A673 (cell line): ENCODE measurements around the gene CLDN7. TPM values are rescaled to one million over a fixed set of nuclear protein-coding genes. Genes with fewer than 3 reads are reported as not detected.

ENCODE experiments used
- BruUV-seq: library from RNA; stranded (reverse); fragments of 400-500 nt; replicated peaks from 2 replicates; lab custom pipeline; 2021; lab: Mats Ljungman, UMichigan
- CTCF ChIA-PET: fragments of 300-600 bp; sonication (Branson Sonifier 250); formaldehyde crosslinking; loops from one replicate; lab custom pipeline; 2022; ENCODE audit warnings: antibody characterized with exemption; lab: Charles Lee
- POLR2A ChIA-PET: fragments of 300-600 bp; sonication (Branson Sonifier 250); formaldehyde crosslinking; loops from one replicate; lab custom pipeline; 2022; ENCODE audit warnings: antibody characterized with exemption; ENCODE audit not compliant: low non-redundant PET; lab: Charles Lee
- DNase-seq: peaks from one replicate; pipeline ENCODE4 v3.0.0-alpha.2; 2015; ENCODE audit warnings: low spot score
- H3K27ac ChIP-seq: fragments of 200-600 bp; sonication (generic); 2 replicates; pipeline ENCODE4 v1.5.1; 2016; ENCODE audit warnings: mixed run types, low read depth, mild to moderate bottlenecking, mixed read lengths, antibody characterized with exemption, low read length; ENCODE audit not compliant: poor library complexity, severe bottlenecking
- H3K27me3 ChIP-seq: fragments of 200-600 bp; sonication (generic); replicated peaks from 2 replicates; pipeline ENCODE4 v1.6.1; 2017; ENCODE audit warnings: mixed run types, low read depth, mild to moderate bottlenecking, mixed read lengths, antibody characterized with exemption, low read length; ENCODE audit not compliant: insufficient read depth, poor library complexity
- H3K36me3 ChIP-seq: fragments of 200-600 bp; sonication (generic); 2 replicates; pipeline ENCODE4 v1.6.1; 2016; ENCODE audit warnings: mixed run types, mild to moderate bottlenecking, mixed read lengths, antibody characterized with exemption, low read length; ENCODE audit not compliant: insufficient read depth, poor library complexity, severe bottlenecking
- H3K4me1 ChIP-seq: fragments of 200-600 bp; sonication (generic); 2 replicates; pipeline ENCODE4 v1.6.1; 2017; ENCODE audit warnings: mixed run types, mild to moderate bottlenecking, mixed read lengths, antibody characterized with exemption, low read length; ENCODE audit not compliant: insufficient read depth, poor library complexity, severe bottlenecking
- H3K4me3 ChIP-seq: fragments of 200-600 bp; sonication (generic); 2 replicates; pipeline ENCODE4 v1.5.1; 2016; ENCODE audit warnings: low read depth, mixed run types, mild to moderate bottlenecking, mixed read lengths, low read length; ENCODE audit not compliant: poor library complexity, severe bottlenecking
- H3K9me3 ChIP-seq: fragments of 200-600 bp; sonication (generic); 2 replicates; pipeline ENCODE4 v1.6.1; 2016; ENCODE audit warnings: mixed run types, low read depth, mild to moderate bottlenecking, mixed read lengths, antibody characterized with exemption, low read length; ENCODE audit not compliant: poor library complexity, severe bottlenecking
- EZH2 ChIP-seq: fragments of 200-600 bp; sonication (generic); IDR thresholded peaks from 2 replicates; pipeline ENCODE4 v1.6.1; 2017; ENCODE audit warnings: borderline replicate concordance, low read depth, mild to moderate bottlenecking, mixed read lengths, antibody characterized with exemption, low read length; ENCODE audit not compliant: poor library complexity, severe bottlenecking
- intact Hi-C: fragments of 100-400 bp; cut with micrococcal nuclease; formaldehyde crosslinking; loops from one replicate; pipeline ENCODE4 v1.10.0; 2022; ENCODE audit not compliant: unreplicated experiment
- total RNA-seq: library from RNA; stranded (reverse); gene quantifications from 2 replicates; pipeline ENCODE4 v1.2.3, GENCODE V29; 2021
- TF ChIP-seq, protein P1 (sequence below): fragments of 300-800, 200-600 bp; sonication (generic); conservative IDR thresholded peaks from 2 replicates; pipeline ENCODE4 v1.5.1; 2017; ENCODE audit warnings: low read depth, mild to moderate bottlenecking, antibody characterized with exemption, low read length, moderate library complexity, mixed read lengths

CLDN7 gene
- total RNA-seq, 1 experiment from 2014 or later, result not detected

DNA sequence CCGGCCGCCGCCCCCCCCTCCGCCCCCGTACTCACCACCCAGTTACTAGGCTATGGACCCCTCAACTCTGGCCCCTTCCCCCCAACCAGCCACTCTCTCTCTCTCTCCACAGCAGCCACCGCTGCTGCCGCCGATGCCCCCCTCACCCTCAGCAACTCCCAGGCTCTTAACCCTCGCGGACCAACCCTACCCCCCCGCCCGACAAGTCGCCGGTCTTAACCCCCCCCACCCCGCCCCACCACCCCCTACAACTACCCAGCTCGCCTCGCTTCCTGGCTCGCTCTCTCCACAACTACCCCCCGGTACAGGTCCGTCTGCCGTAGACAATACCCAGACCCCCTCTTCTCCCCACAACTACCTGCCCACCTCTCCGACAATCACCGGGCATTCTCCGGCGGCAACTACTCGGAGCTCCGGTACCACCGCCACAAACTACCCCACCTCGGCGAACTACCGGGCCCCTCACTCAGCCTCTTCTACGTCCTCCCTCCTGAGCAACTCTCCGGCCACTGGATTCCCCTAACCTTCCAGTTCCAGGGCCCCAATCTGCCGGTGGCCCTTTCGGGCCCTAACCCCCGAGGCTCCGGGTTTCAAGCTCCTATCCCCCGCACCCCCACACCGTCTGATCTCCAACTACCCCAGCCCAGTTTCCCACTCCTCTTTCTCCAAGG, 23.7 kb downstream of the CLDN7 start:
- peak overlapping the region; percentile 95 for H3K27ac ChIP-seq
- peaks cover 41% of the 10 kb centered on the region for H3K4me1 ChIP-seq
- H3K9me3 ChIP-seq, result no peaks in the 10 kb centered on the region
- no TSS peak for BruUV-seq
- ChIA-PET CTCF (interaction anchor here (1.5 kb wide), 1 partner anchor 18 kb away, joined by 5 read pairs; no protein-coding TSS in a partner anchor), POLR2A (interaction anchor here (0.6 kb wide), 1 partner anchor 340 kb away, joined by 12 read pairs; no protein-coding TSS in a partner anchor)
- peak overlapping the region; percentile 96 for H3K4me3 ChIP-seq
- no peak for TF ChIP-seq EZH2
- TF ChIP-seq, protein P1, sequence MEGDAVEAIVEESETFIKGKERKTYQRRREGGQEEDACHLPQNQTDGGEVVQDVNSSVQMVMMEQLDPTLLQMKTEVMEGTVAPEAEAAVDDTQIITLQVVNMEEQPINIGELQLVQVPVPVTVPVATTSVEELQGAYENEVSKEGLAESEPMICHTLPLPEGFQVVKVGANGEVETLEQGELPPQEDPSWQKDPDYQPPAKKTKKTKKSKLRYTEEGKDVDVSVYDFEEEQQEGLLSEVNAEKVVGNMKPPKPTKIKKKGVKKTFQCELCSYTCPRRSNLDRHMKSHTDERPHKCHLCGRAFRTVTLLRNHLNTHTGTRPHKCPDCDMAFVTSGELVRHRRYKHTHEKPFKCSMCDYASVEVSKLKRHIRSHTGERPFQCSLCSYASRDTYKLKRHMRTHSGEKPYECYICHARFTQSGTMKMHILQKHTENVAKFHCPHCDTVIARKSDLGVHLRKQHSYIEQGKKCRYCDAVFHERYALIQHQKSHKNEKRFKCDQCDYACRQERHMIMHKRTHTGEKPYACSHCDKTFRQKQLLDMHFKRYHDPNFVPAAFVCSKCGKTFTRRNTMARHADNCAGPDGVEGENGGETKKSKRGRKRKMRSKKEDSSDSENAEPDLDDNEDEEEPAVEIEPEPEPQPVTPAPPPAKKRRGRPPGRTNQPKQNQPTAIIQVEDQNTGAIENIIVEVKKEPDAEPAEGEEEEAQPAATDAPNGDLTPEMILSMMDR, result no peak
- H3K27me3 ChIP-seq, result no peaks in the 10 kb centered on the region
- no peak for DNase-seq
- H3K36me3 ChIP-seq, result peaks cover 39% of the 10 kb centered on the region
- intact Hi-C loops, result no loop called here

DNA sequence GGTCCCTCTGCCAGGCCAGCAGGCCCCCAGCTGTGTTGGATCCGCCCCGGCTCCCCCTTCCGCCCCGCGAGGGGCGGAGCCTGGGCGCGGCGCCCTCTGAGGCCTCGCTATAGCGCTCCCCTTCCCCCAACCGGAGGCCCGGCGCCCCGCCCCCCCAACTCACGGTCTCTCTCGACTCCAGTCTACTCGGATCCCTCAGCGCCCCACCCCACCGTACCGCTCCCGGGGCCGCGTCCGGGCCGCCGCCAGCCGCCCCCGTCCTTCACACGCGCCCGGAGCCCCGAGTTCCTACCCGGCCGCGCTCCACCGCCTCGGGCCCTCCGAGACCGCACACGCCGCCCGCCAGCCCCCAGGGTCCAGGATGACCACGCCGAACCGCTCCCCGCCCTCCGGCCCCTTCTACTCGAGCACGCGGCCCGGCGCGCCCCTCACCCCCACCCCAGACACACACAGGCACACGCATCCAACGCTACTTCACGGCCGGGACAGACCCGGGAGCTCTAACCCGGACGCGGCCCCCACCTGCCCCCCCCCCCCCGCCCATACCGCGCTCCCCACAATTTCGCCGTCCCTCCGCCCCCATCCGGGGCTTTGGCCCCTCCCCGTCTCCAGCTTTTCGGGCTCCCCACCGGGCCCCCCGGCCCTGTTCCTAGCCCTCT, 24.4 kb downstream of the CLDN7 start:
- ChIA-PET POLR2A (interaction anchor here (0.6 kb wide), 1 partner anchor 340 kb away, joined by 12 read pairs; no protein-coding TSS in a partner anchor), CTCF (interaction anchor here (0.5 to 1.5 kb wide), 2 partner anchors 10 to 17 kb away, joined by 5 to 7 read pairs; no protein-coding TSS in a partner anchor)
- Histone ChIP-seq H3K9me3 (no peaks in the 10 kb centered on the region), H3K27ac (peak overlapping the region; percentile 95), H3K36me3 (peaks cover 39% of the 10 kb centered on the region), H3K4me1 (peaks cover 37% of the 10 kb centered on the region), H3K4me3 (peak overlapping the region; percentile 96), H3K27me3 (no peaks in the 10 kb centered on the region)
- DNase-seq, result peak; percentile 84
- BruUV-seq, result no TSS peak
- intact Hi-C loops, result no loop called here
- TF ChIP-seq EZH2, result no peak
- TF ChIP-seq, protein P1, result no peak

DNA sequence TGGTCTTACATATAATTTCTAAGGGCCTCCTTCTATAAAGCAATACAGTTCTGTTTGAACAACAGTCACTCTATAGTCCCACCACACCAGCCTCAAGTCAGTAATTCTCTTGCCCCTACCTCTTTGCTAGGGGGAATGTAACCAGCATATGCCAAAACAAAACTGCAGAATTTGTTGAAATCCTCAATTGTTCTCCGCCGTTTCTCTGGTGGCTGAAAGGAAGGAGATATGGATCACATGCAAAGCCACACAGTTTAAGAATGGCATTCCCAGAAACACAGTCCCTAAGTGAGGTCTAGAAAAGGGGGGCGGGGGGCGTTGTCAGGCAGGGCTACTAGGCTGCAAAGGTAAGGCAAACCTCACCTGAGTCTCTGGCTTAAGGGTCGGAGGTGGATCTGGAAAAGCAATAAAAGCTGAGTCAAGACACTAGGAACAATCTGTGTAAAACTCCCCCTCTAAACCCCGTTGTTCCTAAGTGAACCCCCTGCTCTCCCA, 25.0 kb downstream of the CLDN7 start:
- BruUV-seq, result no TSS peak
- ChIA-PET CTCF (interaction anchor here (0.5 to 1.5 kb wide), 2 partner anchors 10 to 17 kb away, joined by 5 to 7 read pairs; no protein-coding TSS in a partner anchor), POLR2A (no interaction called here)
- Histone ChIP-seq H3K9me3 (no peaks in the 10 kb centered on the region), H3K27ac (peak overlapping the region; percentile 95), H3K27me3 (no peaks in the 10 kb centered on the region), H3K36me3 (peaks cover 39% of the 10 kb centered on the region), H3K4me3 (peak overlapping the region; percentile 96), H3K4me1 (peaks cover 39% of the 10 kb centered on the region)
- no peak for TF ChIP-seq EZH2
- TF ChIP-seq, protein P1, result no peak
- no peak for DNase-seq
- intact Hi-C loops, result no loop called here
